WTC11 (cell line): ENCODE data around the gene PAK6. TPM values are rescaled to one million over a fixed set of nuclear protein-coding genes. Genes with fewer than 3 reads are reported as not detected.

ENCODE experiments used
- ATAC-seq: fragments of 200-7000 bp; cut with Tn5 transposase; 2 replicates; pipeline ENCODE4 v1.10.0; 2021; ENCODE audit warnings: mild to moderate bottlenecking, moderate library complexity
- CTCF ChIA-PET: fragments of 300-600 bp; sonication (Branson Sonifier 250); formaldehyde crosslinking; loops from one replicate; lab custom pipeline; 2021; ENCODE audit warnings: antibody characterized with exemption; lab: Charles Lee
- POLR2A ChIA-PET: fragments of 350-600 bp; sonication (Branson Sonifier 250); formaldehyde crosslinking; loops from one replicate; lab custom pipeline; 2021; ENCODE audit warnings: antibody characterized with exemption; lab: Charles Lee
- DNase-seq: peaks from one replicate; pipeline ENCODE4 v3.0.0; 2021; ENCODE audit warnings: low spot score
- H3K27ac Mint-ChIP-seq: 2 replicates; pipeline ENCODE4 v1.8.0; 2021; ENCODE audit warnings: mixed read lengths
- H3K27me3 Mint-ChIP-seq: 2 replicates; pipeline ENCODE4 v1.8.0; 2021; ENCODE audit warnings: low read depth, mild to moderate bottlenecking, moderate library complexity, mixed read lengths
- H3K36me3 Mint-ChIP-seq: 2 replicates; pipeline ENCODE4 v1.8.0; 2021; ENCODE audit warnings: mixed read lengths
- H3K4me1 Mint-ChIP-seq: 2 replicates; pipeline ENCODE4 v1.8.0; 2022; ENCODE audit warnings: mixed read lengths
- H3K4me3 Mint-ChIP-seq: 2 replicates; pipeline ENCODE4 v1.8.0; 2021; ENCODE audit warnings: mild to moderate bottlenecking, moderate library complexity, mixed read lengths
- H3K9me3 Mint-ChIP-seq: 2 replicates; pipeline ENCODE4 v1.8.0; 2021; ENCODE audit warnings: mixed read lengths
- ARID4B ChIP-seq: sonication (generic); formaldehyde crosslinking; IDR thresholded peaks from 2 replicates; pipeline ENCODE4 v1.8.0; 2023; ENCODE audit warnings: missing genetic modification reagents, mild to moderate bottlenecking, borderline replicate concordance
- E2F1 ChIP-seq: sonication (generic); formaldehyde crosslinking; IDR thresholded peaks from 2 replicates; pipeline ENCODE4 v1.8.0; 2022; ENCODE audit warnings: mild to moderate bottlenecking, missing genetic modification reagents
- ELF4 ChIP-seq: sonication (generic); formaldehyde crosslinking; IDR thresholded peaks from 2 replicates; pipeline ENCODE4 v1.8.1; 2022; ENCODE audit warnings: low read depth, mild to moderate bottlenecking, moderate library complexity, missing genetic modification reagents
- EMX1 ChIP-seq: fragments of 250-450 bp; sonication (Bioruptor Pico); IDR thresholded peaks from 2 replicates; pipeline ENCODE4 v1.8.0; 2021; ENCODE audit warnings: mild to moderate bottlenecking
- ERG ChIP-seq: fragments of 250-450 bp; sonication (Bioruptor Pico); IDR thresholded peaks from 2 replicates; pipeline ENCODE4 v1.8.0; 2021; ENCODE audit warnings: mild to moderate bottlenecking
- IRF2 ChIP-seq: sonication (generic); formaldehyde crosslinking; IDR thresholded peaks from 2 replicates; pipeline ENCODE4 v1.8.0; 2022; ENCODE audit warnings: low read depth, missing genetic modification reagents, borderline replicate concordance
- JAZF1 ChIP-seq: fragments of 250-450 bp; sonication (Bioruptor Pico); IDR thresholded peaks from 2 replicates; pipeline ENCODE4 v1.9.0; 2021; ENCODE audit warnings: moderate library complexity, mild to moderate bottlenecking, inconsistent platforms
- MYBL2 ChIP-seq: sonication (generic); formaldehyde crosslinking; IDR thresholded peaks from 2 replicates; pipeline ENCODE4 v1.8.1; 2023; ENCODE audit warnings: mild to moderate bottlenecking, moderate library complexity, missing genetic modification reagents
- NFE2L1 ChIP-seq: sonication (generic); formaldehyde crosslinking; IDR thresholded peaks from 2 replicates; pipeline ENCODE4 v1.8.1; 2023; ENCODE audit warnings: missing genetic modification reagents
- PRRX2 ChIP-seq: fragments of 250-450 bp; sonication (Bioruptor Pico); IDR thresholded peaks from 2 replicates; pipeline ENCODE4 v1.8.0; 2021; ENCODE audit warnings: mild to moderate bottlenecking
- SOX15 ChIP-seq: fragments of 250-450 bp; sonication (Bioruptor Pico); IDR thresholded peaks from 2 replicates; pipeline ENCODE4 v1.9.0; 2021; ENCODE audit warnings: mild to moderate bottlenecking
- TCF7 ChIP-seq: sonication (generic); formaldehyde crosslinking; IDR thresholded peaks from 2 replicates; pipeline ENCODE4 v1.8.0; 2022; ENCODE audit warnings: mild to moderate bottlenecking, low read depth, missing genetic modification reagents, moderate library complexity
- TEAD4 ChIP-seq: sonication (generic); formaldehyde crosslinking; IDR thresholded peaks from 2 replicates; pipeline ENCODE4 v1.8.0; 2022; ENCODE audit warnings: mild to moderate bottlenecking, missing genetic modification reagents
- ZNF416 ChIP-seq: fragments of 250-450 bp; sonication (Bioruptor Pico); IDR thresholded peaks from 2 replicates; pipeline ENCODE4 v1.9.0; 2021; ENCODE audit warnings: mild to moderate bottlenecking, inconsistent platforms
- ZNF423 ChIP-seq: fragments of 250-450 bp; sonication (Bioruptor Pico); IDR thresholded peaks from 2 replicates; pipeline ENCODE4 v2.1.2; 2022; ENCODE audit warnings: mild to moderate bottlenecking, moderate library complexity
- total RNA-seq: library from RNA; stranded (reverse); gene quantifications from 3 replicates; pipeline ENCODE4 v1.2.3, GENCODE V29; 2021
- TF ChIP-seq, protein P1 (sequence below): sonication (generic); formaldehyde crosslinking; IDR thresholded peaks from 2 replicates; pipeline ENCODE4 v1.8.1; 2022; ENCODE audit warnings: low read depth, missing genetic modification reagents, borderline replicate concordance
- TF ChIP-seq, protein P2 (sequence below): sonication (generic); formaldehyde crosslinking; IDR thresholded peaks from 2 replicates; pipeline ENCODE4 v1.8.1; 2022; ENCODE audit warnings: mild to moderate bottlenecking, moderate library complexity, missing genetic modification reagents
- TF ChIP-seq, protein P3 (sequence below): sonication (generic); formaldehyde crosslinking; IDR thresholded peaks from 2 replicates; pipeline ENCODE4 v1.8.1; 2022; ENCODE audit warnings: missing genetic modification reagents, borderline replicate concordance
- TF ChIP-seq, protein P4 (sequence below): sonication (generic); formaldehyde crosslinking; conservative IDR thresholded peaks from 2 replicates; pipeline ENCODE4 v1.8.1; 2023; ENCODE audit warnings: mild to moderate bottlenecking, low read depth, missing genetic modification reagents, moderate library complexity
- TF ChIP-seq, protein P5 (sequence below): fragments of 250-450 bp; sonication (Bioruptor Pico); IDR thresholded peaks from 2 replicates; pipeline ENCODE4 v1.9.0; 2021; ENCODE audit warnings: mild to moderate bottlenecking

The PAK6 gene
- total RNA-seq, 1 experiment from 2014 or later = 11.7 TPM

DNA sequence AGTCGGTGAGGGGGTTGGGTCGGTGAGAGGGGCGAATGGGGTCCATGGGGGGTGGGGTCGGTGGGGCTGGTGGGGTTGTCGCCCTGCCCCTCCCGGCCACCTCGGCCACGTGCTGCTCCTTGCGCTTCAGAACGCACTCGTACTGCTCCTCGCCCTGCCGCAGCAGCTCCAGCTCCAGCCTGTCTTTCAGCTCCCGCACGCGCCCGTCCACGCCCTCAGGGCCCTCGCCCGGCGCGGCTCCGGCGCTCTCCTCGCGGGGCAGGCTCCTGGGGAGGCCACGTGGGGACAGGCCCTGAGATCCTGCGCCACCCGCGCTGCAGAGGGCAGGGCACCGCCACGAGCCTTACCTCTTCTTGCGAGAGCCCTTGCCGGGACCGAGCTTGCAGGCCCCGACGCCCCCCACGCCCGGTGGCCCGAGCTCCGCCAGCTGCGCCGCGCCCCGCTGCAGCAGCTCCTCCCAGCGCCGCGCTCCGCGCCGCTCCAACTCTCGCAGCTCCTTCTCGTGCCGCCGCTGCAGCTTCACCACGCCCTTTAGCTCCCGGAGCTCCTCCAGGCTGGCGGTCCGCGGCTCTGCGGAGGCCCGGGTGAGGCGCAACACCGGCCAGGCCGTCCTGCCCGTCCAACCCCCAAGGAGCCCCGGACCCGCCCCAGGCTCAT lies 52.2 kb downstream of the PAK6 start (continued):
- 0 out of 2 replicates have a peak, but pooled peaks have one; percentile 13 for TF ChIP-seq E2F1
- TF ChIP-seq, protein P1, sequence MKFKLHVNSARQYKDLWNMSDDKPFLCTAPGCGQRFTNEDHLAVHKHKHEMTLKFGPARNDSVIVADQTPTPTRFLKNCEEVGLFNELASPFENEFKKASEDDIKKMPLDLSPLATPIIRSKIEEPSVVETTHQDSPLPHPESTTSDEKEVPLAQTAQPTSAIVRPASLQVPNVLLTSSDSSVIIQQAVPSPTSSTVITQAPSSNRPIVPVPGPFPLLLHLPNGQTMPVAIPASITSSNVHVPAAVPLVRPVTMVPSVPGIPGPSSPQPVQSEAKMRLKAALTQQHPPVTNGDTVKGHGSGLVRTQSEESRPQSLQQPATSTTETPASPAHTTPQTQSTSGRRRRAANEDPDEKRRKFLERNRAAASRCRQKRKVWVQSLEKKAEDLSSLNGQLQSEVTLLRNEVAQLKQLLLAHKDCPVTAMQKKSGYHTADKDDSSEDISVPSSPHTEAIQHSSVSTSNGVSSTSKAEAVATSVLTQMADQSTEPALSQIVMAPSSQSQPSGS (CRISPR knock-in tag) = no peak
- peak; percentile 92 for TF ChIP-seq TCF7 (CRISPR knock-in tag)
- 0 out of 2 replicates have a peak, but pooled peaks have one; percentile 70 for TF ChIP-seq IRF2 (CRISPR knock-in tag)
- no peak for TF ChIP-seq ZNF416 (CRISPR knock-in tag)
- no peak for TF ChIP-seq ELF4
- TF ChIP-seq NFE2L1 (CRISPR knock-in tag) = peak; percentile 86

GRCh38 chr15:40292246-40292645 lies 53.4 kb downstream of the PAK6 start:
- peaks cover 27% of the 10 kb centered on the region for H3K4me1 Mint-ChIP-seq
- no peaks in the 10 kb centered on the region for H3K36me3 Mint-ChIP-seq
- H3K27me3 Mint-ChIP-seq = peaks cover 42% of the 10 kb centered on the region
- no peaks in the 10 kb centered on the region for H3K9me3 Mint-ChIP-seq
- H3K4me3 Mint-ChIP-seq = no peak overlapping the region
- ChIA-PET POLR2A (interaction anchor here (1.4 kb wide), 1 partner anchor 131 kb away, joined by 4 read pairs; the partner anchor contains the start of gene BUB1B), CTCF (interaction anchor here (1.6 to 13.0 kb wide), 7 partner anchors 9 to 53 kb away, joined by 6 to 341 read pairs (median 15); partner anchors contain the start of genes ANKRD63 and PLCB2)
- no peak overlapping the region for H3K27ac Mint-ChIP-seq
- ATAC-seq (no peak), DNase-seq (no peak)
- TF ChIP-seq SOX15 (CRISPR knock-in tag) (no peak), JAZF1 (no peak), ARID4B (CRISPR knock-in tag) (no peak), EMX1 (CRISPR knock-in tag) (no peak), ZNF423 (CRISPR knock-in tag) (no peak), MYBL2 (CRISPR knock-in tag) (no peak), PRRX2 (no peak), ERG (CRISPR knock-in tag) (no peak), TEAD4 (CRISPR knock-in tag) (no peak)
- TF ChIP-seq, protein P2, sequence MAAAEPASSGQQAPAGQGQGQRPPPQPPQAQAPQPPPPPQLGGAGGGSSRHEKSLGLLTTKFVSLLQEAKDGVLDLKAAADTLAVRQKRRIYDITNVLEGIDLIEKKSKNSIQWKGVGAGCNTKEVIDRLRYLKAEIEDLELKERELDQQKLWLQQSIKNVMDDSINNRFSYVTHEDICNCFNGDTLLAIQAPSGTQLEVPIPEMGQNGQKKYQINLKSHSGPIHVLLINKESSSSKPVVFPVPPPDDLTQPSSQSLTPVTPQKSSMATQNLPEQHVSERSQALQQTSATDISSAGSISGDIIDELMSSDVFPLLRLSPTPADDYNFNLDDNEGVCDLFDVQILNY (CRISPR knock-in tag) = no peak
- TF ChIP-seq, protein P3, sequence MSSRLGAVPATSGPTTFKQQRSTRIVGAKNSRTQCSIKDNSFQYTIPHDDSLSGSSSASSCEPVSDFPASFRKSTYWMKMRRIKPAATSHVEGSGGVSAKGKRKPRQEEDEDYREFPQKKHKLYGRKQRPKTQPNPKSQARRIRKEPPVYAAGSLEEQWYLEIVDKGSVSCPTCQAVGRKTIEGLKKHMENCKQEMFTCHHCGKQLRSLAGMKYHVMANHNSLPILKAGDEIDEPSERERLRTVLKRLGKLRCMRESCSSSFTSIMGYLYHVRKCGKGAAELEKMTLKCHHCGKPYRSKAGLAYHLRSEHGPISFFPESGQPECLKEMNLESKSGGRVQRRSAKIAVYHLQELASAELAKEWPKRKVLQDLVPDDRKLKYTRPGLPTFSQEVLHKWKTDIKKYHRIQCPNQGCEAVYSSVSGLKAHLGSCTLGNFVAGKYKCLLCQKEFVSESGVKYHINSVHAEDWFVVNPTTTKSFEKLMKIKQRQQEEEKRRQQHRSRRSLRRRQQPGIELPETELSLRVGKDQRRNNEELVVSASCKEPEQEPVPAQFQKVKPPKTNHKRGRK = no peak
- TF ChIP-seq, protein P4, sequence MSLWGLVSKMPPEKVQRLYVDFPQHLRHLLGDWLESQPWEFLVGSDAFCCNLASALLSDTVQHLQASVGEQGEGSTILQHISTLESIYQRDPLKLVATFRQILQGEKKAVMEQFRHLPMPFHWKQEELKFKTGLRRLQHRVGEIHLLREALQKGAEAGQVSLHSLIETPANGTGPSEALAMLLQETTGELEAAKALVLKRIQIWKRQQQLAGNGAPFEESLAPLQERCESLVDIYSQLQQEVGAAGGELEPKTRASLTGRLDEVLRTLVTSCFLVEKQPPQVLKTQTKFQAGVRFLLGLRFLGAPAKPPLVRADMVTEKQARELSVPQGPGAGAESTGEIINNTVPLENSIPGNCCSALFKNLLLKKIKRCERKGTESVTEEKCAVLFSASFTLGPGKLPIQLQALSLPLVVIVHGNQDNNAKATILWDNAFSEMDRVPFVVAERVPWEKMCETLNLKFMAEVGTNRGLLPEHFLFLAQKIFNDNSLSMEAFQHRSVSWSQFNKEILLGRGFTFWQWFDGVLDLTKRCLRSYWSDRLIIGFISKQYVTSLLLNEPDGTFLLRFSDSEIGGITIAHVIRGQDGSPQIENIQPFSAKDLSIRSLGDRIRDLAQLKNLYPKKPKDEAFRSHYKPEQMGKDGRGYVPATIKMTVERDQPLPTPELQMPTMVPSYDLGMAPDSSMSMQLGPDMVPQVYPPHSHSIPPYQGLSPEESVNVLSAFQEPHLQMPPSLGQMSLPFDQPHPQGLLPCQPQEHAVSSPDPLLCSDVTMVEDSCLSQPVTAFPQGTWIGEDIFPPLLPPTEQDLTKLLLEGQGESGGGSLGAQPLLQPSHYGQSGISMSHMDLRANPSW (CRISPR knock-in tag) = no peak
- TF ChIP-seq, protein P5, sequence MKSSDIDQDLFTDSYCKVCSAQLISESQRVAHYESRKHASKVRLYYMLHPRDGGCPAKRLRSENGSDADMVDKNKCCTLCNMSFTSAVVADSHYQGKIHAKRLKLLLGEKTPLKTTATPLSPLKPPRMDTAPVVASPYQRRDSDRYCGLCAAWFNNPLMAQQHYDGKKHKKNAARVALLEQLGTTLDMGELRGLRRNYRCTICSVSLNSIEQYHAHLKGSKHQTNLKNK (CRISPR knock-in tag) = no peak
